ENCODE data around the gene CCDC12. TPM values are rescaled to one million over a fixed set of nuclear protein-coding genes. Genes with fewer than 3 reads are reported as not detected.

CCDC12 gene
- total and polyA plus RNA-seq, 2 donors (not counting 1 experiment from before 2014, with no cell fraction given), result 84.0 to 97.3 TPM

GRCh38 chr3:46897031-46897430 is 79.5 kb downstream of the CCDC12 start:
- intact Hi-C loops (cut with micrococcal nuclease), result no loop called here
- no peaks in the 10 kb centered on the region for H3K79me2 ChIP-seq (ENCODE audit: control insufficient read depth, insufficient read depth, low read length)
- no peak overlapping the region for H3K4me3 ChIP-seq (ENCODE audit: control extremely low read depth in 1 of 5, extremely low read depth in 1 of 5, insufficient read depth in 1 of 5, low read depth in 2 of 5, low read length in 4 of 5)
- peaks cover 0 to 47% (median 13%) of the 10 kb centered on the region in 4 experiments for H3K27me3 ChIP-seq (replicated peaks in 1 of 4; ENCODE audit: control extremely low read depth in 1 of 4, control insufficient read depth in 3 of 4, insufficient read depth in 4 of 4, low read length in 3 of 4)
- Mint-ChIP-seq H3K27ac (no peak overlapping the region), H3K9me3 (ENCODE audit: insufficient read depth) (no peaks in the 10 kb centered on the region), H3K27me3 (peaks cover 38% of the 10 kb centered on the region), H3K4me3 (no peak overlapping the region), H3K4me1 (peaks cover 19% of the 10 kb centered on the region)
- no peaks in the 10 kb centered on the region for H3K36me3 ChIP-seq (replicated peaks in 1 of 2; ENCODE audit: control extremely low read depth in 1 of 2, control insufficient read depth in 1 of 2, extremely low read depth in 1 of 2, insufficient read depth in 2 of 2, low read length in 1 of 2)
- TF ChIP-seq EZH2 (IDR thresholded peaks at IDR 0.05; ENCODE audit: borderline replicate concordance, insufficient read depth, low read depth, low read length, poor library complexity, severe bottlenecking) (no peak), CTCF (IDR thresholded peaks at IDR 0.05) (no peak)
- WGBS (ENCODE audit: insufficient coverage), result 80% methylated on average over 2 of the region's 2 CpGs
- ChIA-PET CTCF (no interaction called here), POLR2A (no interaction called here)
- ATAC-seq (ENCODE audit: low read depth) (no peak), DNase-seq (no peak)
- H2AFZ ChIP-seq (ENCODE audit: insufficient read depth, low read depth, low read length, poor library complexity, severe bottlenecking), result no peak overlapping the region
- peaks cover 0 to 6% (median 0%) of the 10 kb centered on the region in 3 donors for H3K9me3 ChIP-seq (ENCODE audit: control extremely low read depth in 1 of 3, control insufficient read depth in 2 of 3, insufficient read depth in 1 of 3, low read length in 2 of 3)
- no peak overlapping the region for H3K27ac ChIP-seq (ENCODE audit: low read length in 2 of 2)
- H3K4me2 ChIP-seq (replicated peaks; ENCODE audit: low read depth, low read length, poor library complexity, severe bottlenecking), result no peak overlapping the region
- H3K4me1 ChIP-seq (ENCODE audit: control insufficient read depth in 2 of 2, insufficient read depth in 2 of 2, low read length in 2 of 2), result peaks cover 20 to 21% of the 10 kb centered on the region in 2 donors
- H3K9ac ChIP-seq (ENCODE audit: low read length), result no peak overlapping the region
- H4K20me1 ChIP-seq (ENCODE audit: control insufficient read depth, insufficient read depth, low read length, poor library complexity, severe bottlenecking), result no peaks in the 10 kb centered on the region

- H3K9ac ChIP-seq (ENCODE audit: low read length), result no peak overlapping the region
- POLR2A ChIA-PET, result no interaction called here
- CTCF ChIA-PET, result interaction anchor here (0.5 to 2.7 kb wide), 10 partner anchors 13 to 469 kb away, joined by 3 to 30 read pairs (median 7); no protein-coding TSS in a partner anchor
- H3K27me3 ChIP-seq (replicated peaks in 1 of 4; ENCODE audit: control extremely low read depth in 1 of 4, control insufficient read depth in 3 of 4, insufficient read depth in 4 of 4, low read length in 3 of 4), result peaks cover 0 to 53% (median 18%) of the 10 kb centered on the region in 4 experiments
- ATAC-seq (ENCODE audit: low read depth) (no peak), DNase-seq (no peak)
- H3K27ac ChIP-seq (ENCODE audit: low read length in 2 of 2), result no peak overlapping the region
- H3K4me3 Mint-ChIP-seq, result no peak overlapping the region
- no peaks in the 10 kb centered on the region for H3K9me3 Mint-ChIP-seq (ENCODE audit: insufficient read depth)
- H3K4me1 Mint-ChIP-seq, result peaks cover 26% of the 10 kb centered on the region
- H3K27me3 Mint-ChIP-seq, result peaks cover 44% of the 10 kb centered on the region
- no peak overlapping the region for H2AFZ ChIP-seq (ENCODE audit: insufficient read depth, low read depth, low read length, poor library complexity, severe bottlenecking)
- H3K27ac Mint-ChIP-seq, result no peak overlapping the region
- intact Hi-C loops (cut with micrococcal nuclease), result no loop called here
- no peaks in the 10 kb centered on the region for H3K36me3 ChIP-seq (replicated peaks in 1 of 2; ENCODE audit: control extremely low read depth in 1 of 2, control insufficient read depth in 1 of 2, extremely low read depth in 1 of 2, insufficient read depth in 2 of 2, low read length in 1 of 2)
- no peaks in the 10 kb centered on the region for H4K20me1 ChIP-seq (ENCODE audit: control insufficient read depth, insufficient read depth, low read length, poor library complexity, severe bottlenecking)
- no peaks in the 10 kb centered on the region for H3K79me2 ChIP-seq (ENCODE audit: control insufficient read depth, insufficient read depth, low read length)
- peaks cover 0 to 6% (median 0%) of the 10 kb centered on the region in 3 donors for H3K9me3 ChIP-seq (ENCODE audit: control extremely low read depth in 1 of 3, control insufficient read depth in 2 of 3, insufficient read depth in 1 of 3, low read length in 2 of 3)
- H3K4me1 ChIP-seq (ENCODE audit: control insufficient read depth in 2 of 2, insufficient read depth in 2 of 2, low read length in 2 of 2), result peaks cover 23 to 26% of the 10 kb centered on the region in 2 donors
- WGBS (ENCODE audit: insufficient coverage), result 89% methylated on average over 5 of the region's 5 CpGs
- H3K4me2 ChIP-seq (replicated peaks; ENCODE audit: low read depth, low read length, poor library complexity, severe bottlenecking), result no peak overlapping the region
- TF ChIP-seq EZH2 (IDR thresholded peaks at IDR 0.05; ENCODE audit: borderline replicate concordance, insufficient read depth, low read depth, low read length, poor library complexity, severe bottlenecking), result no peak
- TF ChIP-seq CTCF (IDR thresholded peaks at IDR 0.05), result no peak
- H3K4me3 ChIP-seq (ENCODE audit: control extremely low read depth in 1 of 5, extremely low read depth in 1 of 5, insufficient read depth in 1 of 5, low read depth in 2 of 5, low read length in 4 of 5), result no peak overlapping the region
Measured at GRCh38 chr3:46896386-46896785, 80.2 kb downstream of the CCDC12 start.

All from B cell (primary cell).